Right cardiac atrium (tissue), 5 donors: ENCODE measurements around the gene PIP4K2C. TPM values are rescaled to one million over a fixed set of nuclear protein-coding genes. Genes with fewer than 3 reads are reported as not detected.
"Not testable (repeated sequence)": the region's sequence is repeated elsewhere in the genome, so short reads cannot be mapped to it uniquely, and the experiment has no call there.

ENCODE experiments used
- ATAC-seq, 2 donors: fragments of 200-7000 bp; cut with Tn5 transposase; one replicate each; pipeline versions ENCODE4 v1.8.0 to v1.9.1; 2020; ENCODE audit warnings: moderate library complexity in 2 of 2, mild to moderate bottlenecking in 1 of 2
- DNase-seq, 3 donors: peaks; one replicate each; pipeline ENCODE4 v3.0.0-alpha.2; 2020
- H3K27ac ChIP-seq: one replicate; pipeline ENCODE4 v1.5.1; 2013; ENCODE audit warnings: mild to moderate bottlenecking, low read length, control low read depth, moderate library complexity
- H3K27me3 ChIP-seq: one replicate; pipeline ENCODE4 v1.6.1; 2013; ENCODE audit not compliant: control insufficient read depth, insufficient read depth
- H3K4me1 ChIP-seq: one replicate; pipeline ENCODE4 v1.6.1; 2013; ENCODE audit warnings: low read length; ENCODE audit not compliant: control insufficient read depth, insufficient read depth
- H3K4me3 ChIP-seq: one replicate; pipeline ENCODE4 v1.5.1; 2013; ENCODE audit warnings: low read length, control low read depth
- H3K9me3 ChIP-seq: one replicate; pipeline ENCODE4 v1.6.1; 2013; ENCODE audit warnings: low read length; ENCODE audit not compliant: control insufficient read depth
- WGBS: extraction: QIAGEN DNeasy Blood & Tissue Kit; methylation state at CpG from one replicate; pipeline ENCODE4 v1.1.7; 2013; 5-methylcytosine and 5-hydroxymethylcytosine counted together
- intact Hi-C, 4 donors: fragments of 100-400 bp; cut with DNase I; formaldehyde crosslinking; loops; one replicate each; pipeline versions ENCODE4 v1.11.0 to v1.14.0; 2022 to 2023
- polyA plus RNA-seq: library from polyadenylated mRNA; stranded (reverse); fragments of 200-250 nt; gene quantifications from one replicate; pipeline ENCODE4 v1.2.3, GENCODE V29; 2013
- total RNA-seq, 4 donors: library from RNA; stranded (reverse); fragmentation: NEBNext Ultra II Directional; extraction: Animal tissue kit (Norgen Biotek cat#: 25700); gene quantifications; one replicate each; pipeline ENCODE4 v1.2.1, GENCODE V29; 2021
- donor health status: healthy with polysubstance abuse.
- donor health status: DM: no; HTN: yes; CAD: no.
- donor health status: DM: no; HTN: no; CAD: no.
- donor health status: DM: no; HTN: yes; CAD: no; lungs with severe emphysema.
- donor health status: DM: yes; HTN: yes; CAD: no.

The PIP4K2C gene
- total and polyA plus RNA-seq, 5 donors, result 8.7 to 17.1 (median 15.1) TPM

DNA sequence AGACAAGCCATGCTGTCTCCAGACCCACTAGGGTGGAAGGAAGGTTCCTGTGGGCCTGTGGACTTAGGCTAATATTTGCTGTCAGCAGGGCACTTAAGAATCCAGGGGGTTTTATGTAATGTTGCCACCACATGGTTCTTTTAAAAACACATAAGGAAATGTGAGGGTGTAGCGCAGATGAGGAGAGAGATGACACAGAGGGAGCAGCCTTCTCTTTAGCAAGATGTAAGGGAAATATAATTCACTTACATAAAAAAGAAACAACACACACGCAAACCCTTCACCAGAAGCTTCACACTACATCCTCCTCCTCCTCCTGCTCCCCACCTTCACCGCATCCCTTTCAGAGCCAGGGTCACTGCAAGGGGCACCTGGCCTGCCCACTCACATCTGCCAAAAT, 4.9 kb upstream of the PIP4K2C start:
- intact Hi-C loops, result no loop called here
- WGBS, result 87% methylated on average over 3 of the region's 3 CpGs
- Histone ChIP-seq H3K9me3 (no peaks in the 10 kb centered on the region), H3K27me3 (no peaks in the 10 kb centered on the region), H3K4me3 (no peak overlapping the region), H3K27ac (no peak overlapping the region), H3K4me1 (peaks cover 3% of the 10 kb centered on the region)
- no peak for DNase-seq
- ATAC-seq, result no peak

DNA sequence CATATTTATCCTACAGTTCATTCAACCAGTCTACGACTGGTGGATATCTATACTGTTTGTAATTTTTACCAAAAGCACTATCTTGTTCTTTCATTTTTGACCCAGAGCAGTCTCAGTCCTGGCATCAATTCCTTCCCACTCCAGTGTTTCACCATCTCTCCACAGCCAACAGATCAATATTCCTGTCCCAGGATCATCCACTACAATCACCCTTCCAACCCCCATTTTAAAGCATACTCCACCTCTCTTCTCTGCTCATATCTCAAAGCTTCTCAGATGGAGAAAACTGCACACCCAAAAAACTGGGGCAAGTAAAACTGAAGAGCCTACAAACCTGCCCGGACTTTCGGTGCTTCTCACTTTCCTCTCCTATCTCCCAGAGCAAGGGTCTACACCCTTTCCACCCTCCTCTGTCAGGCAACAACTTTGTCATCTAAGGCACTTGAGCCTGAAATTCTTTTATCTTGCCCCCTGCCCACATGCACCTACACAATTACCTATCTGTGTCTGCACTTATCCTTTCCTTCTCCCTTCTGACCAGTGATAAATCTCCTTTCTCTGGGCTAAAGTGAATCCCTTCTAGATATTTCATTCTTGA, 4.1 kb upstream of the PIP4K2C start:
- no peak overlapping the region for H3K27ac ChIP-seq
- intact Hi-C loops, result no loop called here
- no peak for ATAC-seq
- H3K27me3 ChIP-seq, result no peaks in the 10 kb centered on the region
- 81% methylated on average over 3 of the region's 3 CpGs for WGBS
- no peak overlapping the region for H3K4me3 ChIP-seq
- no peaks in the 10 kb centered on the region for H3K9me3 ChIP-seq
- DNase-seq, result no peak
- H3K4me1 ChIP-seq, result peaks cover 4% of the 10 kb centered on the region

DNA sequence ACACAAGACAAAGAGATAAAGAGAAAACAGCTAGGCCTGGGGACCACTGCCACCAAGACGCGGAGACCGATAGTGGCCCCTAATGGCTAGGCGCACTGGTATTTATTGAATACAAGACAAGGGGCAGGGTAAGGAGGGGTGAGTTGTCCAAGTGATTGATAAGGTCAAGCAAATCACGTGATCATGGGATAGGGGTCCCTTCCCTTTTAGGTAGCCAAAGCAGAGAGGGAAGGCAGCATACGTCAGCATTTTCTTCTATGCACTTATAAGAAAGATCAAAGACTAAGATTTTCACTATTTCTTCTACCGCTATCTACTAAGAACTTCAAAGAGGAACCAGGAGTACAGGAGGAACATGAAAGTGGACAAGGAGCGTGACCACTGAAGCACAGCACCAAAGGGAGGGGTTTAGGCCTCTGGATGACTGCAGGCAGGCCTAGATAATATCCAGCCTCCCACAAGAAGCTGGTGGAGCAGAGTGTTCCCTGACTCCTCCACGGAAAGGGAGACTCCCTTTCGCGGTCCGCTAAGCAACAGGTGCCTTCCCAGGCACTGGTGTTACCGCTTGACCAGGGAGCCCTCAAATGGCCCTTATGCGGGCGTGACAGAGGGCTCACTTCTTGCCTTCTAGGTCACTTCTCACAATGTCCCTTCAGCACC, 1.9 kb upstream of the PIP4K2C start:
- ATAC-seq, intact Hi-C loops, H3K27ac ChIP-seq, H3K4me3 ChIP-seq, DNase-seq, H3K27me3 ChIP-seq, H3K4me1 ChIP-seq, H3K9me3 ChIP-seq: not testable (repeated sequence)
- WGBS, result 89% methylated on average over 15 of the region's 15 CpGs

GRCh38 chr12:57590479-57590863, 521 bp upstream of the PIP4K2C start:
- ATAC-seq (no peak), DNase-seq (no peak)
- no peaks in the 10 kb centered on the region for H3K9me3 ChIP-seq
- H3K4me1 ChIP-seq, result peaks cover 6% of the 10 kb centered on the region
- intact Hi-C loops, result no loop called here
- peak overlapping the region; percentile 19 for H3K27ac ChIP-seq
- H3K27me3 ChIP-seq, result no peaks in the 10 kb centered on the region
- H3K4me3 ChIP-seq, result peak overlapping the region; percentile 67
- 18% methylated on average over 2 of the region's 2 CpGs for WGBS

DNA sequence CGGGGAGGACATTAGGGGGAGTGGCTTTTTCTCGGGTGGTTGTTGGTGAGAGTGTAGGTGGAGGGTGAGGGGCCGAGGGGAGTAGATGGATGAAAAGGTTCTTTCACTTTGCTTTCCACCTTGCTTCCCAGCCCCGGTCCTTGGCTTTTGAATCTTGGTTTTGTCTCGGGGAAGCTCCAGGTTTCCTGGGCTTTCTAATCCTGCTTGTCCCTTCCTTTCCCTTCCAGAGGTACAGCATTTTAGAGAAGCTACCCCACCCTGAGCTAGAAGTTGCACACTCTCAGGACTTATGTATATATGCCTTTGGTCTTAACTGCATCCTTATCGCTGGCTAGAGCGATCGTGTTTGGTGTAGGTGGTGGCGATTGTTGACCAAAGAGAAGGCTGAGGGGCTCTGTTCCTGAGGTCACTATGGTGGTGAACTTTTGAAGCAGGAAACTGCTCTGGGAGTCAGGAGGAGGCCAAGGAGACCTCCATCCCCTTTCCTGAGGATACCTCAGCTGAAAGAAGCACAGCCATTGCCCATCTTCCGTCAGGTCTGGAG, 862 bp downstream of the PIP4K2C start:
- ATAC-seq, result no peak
- 44% methylated on average over 10 of the region's 10 CpGs for WGBS
- intact Hi-C loops, result no loop called here
- peak overlapping the region; percentile 67 for H3K4me3 ChIP-seq
- H3K9me3 ChIP-seq, result no peaks in the 10 kb centered on the region
- H3K27ac ChIP-seq, result no peak overlapping the region
- H3K4me1 ChIP-seq, result peaks cover 6% of the 10 kb centered on the region
- no peaks in the 10 kb centered on the region for H3K27me3 ChIP-seq
- DNase-seq, result no peak

- 83% methylated on average over 2 of the region's 2 CpGs for whole genome bisulfite sequencing
Observed at GRCh38 chr12:57592551-57593165, 1.7 kb downstream of the PIP4K2C start.

DNA sequence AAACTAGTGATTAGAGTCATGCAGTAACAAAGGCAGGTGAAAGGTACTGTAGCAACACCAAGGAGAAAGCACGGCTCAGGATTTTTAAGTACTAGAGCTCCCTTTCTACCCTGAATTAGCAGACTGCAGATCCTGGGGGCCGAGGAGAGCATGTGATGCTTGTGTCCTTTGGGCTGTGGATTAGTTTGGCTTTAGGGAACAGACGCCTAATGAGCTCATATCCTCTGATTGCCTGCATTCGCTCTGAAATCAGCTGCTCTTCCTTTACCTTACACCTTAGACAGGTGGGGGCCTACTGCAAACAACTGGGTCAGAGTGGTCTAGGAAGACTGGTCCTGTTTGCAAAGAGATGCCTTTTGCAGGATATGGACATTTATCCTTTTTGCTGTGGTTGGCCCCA, 2.2 kb downstream of the PIP4K2C start:
- DNase-seq, result no peak
- Histone ChIP-seq H3K9me3 (no peaks in the 10 kb centered on the region), H3K27me3 (no peaks in the 10 kb centered on the region), H3K27ac (no peak overlapping the region), H3K4me1 (peaks cover 6% of the 10 kb centered on the region), H3K4me3 (no peak overlapping the region)
- WGBS, result 87% methylated on average over 4 of the region's 4 CpGs
- intact Hi-C loops, result no loop called here
- ATAC-seq, result no peak

More at GRCh38 chr12:57592551-57593165, 1.7 kb downstream of the PIP4K2C start:
- intact Hi-C loops, result no loop called here
- Histone ChIP-seq H3K4me3 (no peak overlapping the region), H3K27ac (no peak overlapping the region), H3K27me3 (no peaks in the 10 kb centered on the region), H3K9me3 (no peaks in the 10 kb centered on the region), H3K4me1 (peaks cover 6% of the 10 kb centered on the region)
- DNase-seq, result no peak
- ATAC-seq, result no peak

DNA sequence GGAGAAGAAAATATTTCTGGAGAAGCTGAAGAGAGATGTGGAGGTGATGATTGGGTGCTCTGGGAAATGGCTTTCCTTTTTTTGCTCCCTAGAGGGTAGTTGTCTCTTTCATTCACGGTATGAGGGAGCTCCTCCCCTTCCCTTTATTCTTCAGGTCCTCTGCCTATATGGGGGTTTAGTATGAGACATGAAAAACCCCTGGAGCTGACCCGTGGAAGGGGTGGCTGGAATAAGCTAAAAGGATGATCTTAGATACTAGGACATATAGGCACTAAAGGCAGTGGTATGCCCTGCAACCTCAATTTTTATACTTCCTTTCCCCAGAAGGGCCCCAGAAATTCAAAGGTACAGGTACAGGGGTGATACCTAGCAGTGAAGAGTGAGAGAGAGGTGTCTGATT, 9.4 kb downstream of the PIP4K2C start:
- intact Hi-C loops, result no loop called here
- no peaks in the 10 kb centered on the region for H3K9me3 ChIP-seq
- no peak overlapping the region for H3K27ac ChIP-seq
- DNase-seq (no peak), ATAC-seq (no peak)
- peaks cover 4% of the 10 kb centered on the region for H3K4me1 ChIP-seq
- no peak overlapping the region for H3K4me3 ChIP-seq
- WGBS, result 59% methylated on average over 2 of the region's 2 CpGs
- no peaks in the 10 kb centered on the region for H3K27me3 ChIP-seq

- ATAC-seq, result no peak
- Histone ChIP-seq H3K27me3 (no peaks in the 10 kb centered on the region), H3K4me3 (no peak overlapping the region), H3K9me3 (no peaks in the 10 kb centered on the region), H3K27ac (no peak overlapping the region), H3K4me1 (peaks cover 6% of the 10 kb centered on the region)
- DNase-seq, result no peak
- intact Hi-C loops, result no loop called here
Observed at GRCh38 chr12:57602544-57602943, 11.6 kb downstream of the PIP4K2C start.

- intact Hi-C loops, result no loop called here
- peak overlapping the region; percentile 93 for H3K27ac ChIP-seq
- ATAC-seq (no peak), DNase-seq (no peak)
- 45% methylated on average over 2 of the region's 2 CpGs for WGBS
- no peak overlapping the region for H3K4me3 ChIP-seq
- H3K9me3 ChIP-seq, result no peaks in the 10 kb centered on the region
- no peaks in the 10 kb centered on the region for H3K27me3 ChIP-seq
- H3K4me1 ChIP-seq, result peaks cover 6% of the 10 kb centered on the region
Observed at GRCh38 chr12:57603324-57603723, 12.3 kb downstream of the PIP4K2C start.

DNA sequence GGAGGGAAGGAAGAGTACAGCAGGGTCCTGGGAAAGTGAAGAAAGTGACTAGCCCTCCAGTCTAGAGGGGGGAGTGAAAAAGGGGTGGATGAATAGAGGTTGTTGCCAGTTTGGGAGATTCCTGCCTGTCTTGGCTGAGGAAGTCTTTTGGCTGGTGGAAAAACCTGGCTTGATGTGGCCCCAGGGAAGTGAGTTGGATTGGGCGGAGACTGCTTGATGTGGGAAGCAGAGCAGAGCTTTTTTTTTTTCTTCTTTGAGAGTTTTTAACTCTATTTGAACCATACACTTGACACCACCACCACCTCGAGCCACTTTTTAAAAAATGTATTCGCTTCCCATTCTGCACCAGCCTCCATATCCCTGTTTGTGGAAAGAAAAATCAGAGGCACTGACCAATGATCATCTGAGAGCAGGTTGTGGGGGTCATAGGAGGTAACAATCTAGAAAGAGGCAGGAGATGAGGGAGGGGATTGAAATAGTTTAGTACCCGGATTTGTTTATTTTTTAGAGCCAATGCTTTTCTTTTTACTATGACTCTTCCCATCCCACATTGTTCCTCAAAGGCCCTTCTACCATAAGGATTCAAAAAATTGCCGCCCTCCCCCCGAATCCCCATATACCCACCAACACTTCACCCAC, 12.9 kb downstream of the PIP4K2C start:
- Histone ChIP-seq H3K4me3 (peak overlapping the region; percentile 84), H3K27me3 (no peaks in the 10 kb centered on the region), H3K27ac (peak overlapping the region; percentile 93), H3K9me3 (no peaks in the 10 kb centered on the region), H3K4me1 (peaks cover 6% of the 10 kb centered on the region)
- ATAC-seq, result peak; percentile 71 to 73
- WGBS, result 23% methylated on average over 6 of the region's 6 CpGs
- DNase-seq, result peak; percentile 52 to 80 (median 74)
- intact Hi-C loops, result no loop called here
